Measurements from ENCODE around the gene DNMT3B.
"Not testable (repeated sequence)": the region's sequence is repeated elsewhere in the genome, so short reads cannot be mapped to it uniquely, and the experiment has no call there.

DNMT3B gene

GRCh38 chr20:32761831-32762753, at the start of gene DNMT3B:
Gene DNMT3B (plus strand): TSS chr20:32762385. CDS start chr20:32780324, 17,939 bp downstream.
- peak; percentile 84 for DNase-seq

DNA sequence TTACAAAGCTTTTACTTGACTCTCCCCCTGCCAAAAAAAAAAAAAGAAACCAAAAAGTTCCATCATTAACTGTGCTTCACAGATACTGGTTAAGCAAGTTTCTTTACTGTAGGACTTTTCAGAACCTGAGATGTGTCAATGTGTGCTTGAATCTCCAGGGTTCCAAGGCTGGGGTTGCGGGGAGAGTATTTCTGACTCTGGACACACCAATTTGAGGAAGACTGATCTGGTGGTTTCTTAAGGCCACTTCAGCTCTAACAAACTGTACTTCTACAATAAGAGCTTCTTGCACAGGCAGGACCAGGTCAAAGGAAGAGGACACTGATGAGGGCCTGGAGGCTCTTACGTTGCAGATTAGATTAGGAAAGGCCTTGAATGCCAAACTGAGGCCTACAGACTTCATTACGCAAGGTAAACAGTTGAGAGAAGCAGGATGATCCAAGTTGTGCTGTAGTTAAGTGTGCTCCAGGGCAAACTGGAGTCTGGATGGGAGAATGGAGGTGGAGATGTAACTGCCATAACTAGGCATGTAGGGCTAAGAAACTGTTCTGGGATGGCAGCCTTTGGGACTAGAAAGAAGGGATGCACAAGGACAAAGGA, 43.3 kb upstream of the DNMT3B start:
- no peak for DNase-seq

DNA sequence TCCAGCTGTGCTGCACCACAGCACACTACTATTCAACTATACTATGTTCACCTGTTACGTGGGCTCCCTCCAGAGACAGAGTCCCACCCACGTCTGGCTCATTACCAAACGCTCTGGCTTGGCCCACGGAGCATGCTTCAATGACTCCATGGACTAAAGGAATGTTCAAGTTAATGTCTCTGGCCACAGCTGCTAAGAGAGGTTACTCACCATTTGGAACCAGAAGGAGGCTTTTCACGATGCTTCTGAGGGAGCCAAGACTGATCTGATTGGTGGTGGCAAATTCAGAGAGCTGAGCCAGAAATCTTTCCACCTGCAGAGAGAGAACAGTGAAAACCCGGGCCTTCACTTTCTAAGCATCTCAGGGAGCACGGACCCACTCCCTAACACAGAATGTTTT, 34.5 kb upstream of the DNMT3B start:
- DNase-seq: no peak

GRCh38 chr20:32728435-32728834, 33.8 kb upstream of the DNMT3B start:
- not testable (repeated sequence) for DNase-seq

GRCh38 chr20:32729334-32729733, 32.9 kb upstream of the DNMT3B start:
- not testable (repeated sequence) for DNase-seq

DNA sequence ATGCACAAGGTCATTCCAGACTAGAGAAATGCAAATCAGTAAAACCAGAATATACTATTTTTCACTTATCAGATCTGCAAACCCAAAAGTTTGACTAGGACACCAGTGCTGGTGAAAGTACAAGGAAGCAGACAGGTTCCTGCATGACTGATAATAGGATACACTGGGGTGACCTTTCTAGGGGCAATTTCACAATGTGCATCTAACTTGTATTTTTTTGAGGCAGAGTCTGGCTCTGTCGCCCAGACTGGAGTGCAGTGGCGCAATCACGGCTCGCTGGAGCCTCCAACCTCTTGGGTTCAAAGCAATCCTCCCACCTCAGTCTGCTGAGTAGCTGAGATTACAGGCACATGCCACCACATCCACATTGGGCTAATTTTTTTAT, 30.3 kb upstream of the DNMT3B start:
- no peak for DNase-seq

DNA sequence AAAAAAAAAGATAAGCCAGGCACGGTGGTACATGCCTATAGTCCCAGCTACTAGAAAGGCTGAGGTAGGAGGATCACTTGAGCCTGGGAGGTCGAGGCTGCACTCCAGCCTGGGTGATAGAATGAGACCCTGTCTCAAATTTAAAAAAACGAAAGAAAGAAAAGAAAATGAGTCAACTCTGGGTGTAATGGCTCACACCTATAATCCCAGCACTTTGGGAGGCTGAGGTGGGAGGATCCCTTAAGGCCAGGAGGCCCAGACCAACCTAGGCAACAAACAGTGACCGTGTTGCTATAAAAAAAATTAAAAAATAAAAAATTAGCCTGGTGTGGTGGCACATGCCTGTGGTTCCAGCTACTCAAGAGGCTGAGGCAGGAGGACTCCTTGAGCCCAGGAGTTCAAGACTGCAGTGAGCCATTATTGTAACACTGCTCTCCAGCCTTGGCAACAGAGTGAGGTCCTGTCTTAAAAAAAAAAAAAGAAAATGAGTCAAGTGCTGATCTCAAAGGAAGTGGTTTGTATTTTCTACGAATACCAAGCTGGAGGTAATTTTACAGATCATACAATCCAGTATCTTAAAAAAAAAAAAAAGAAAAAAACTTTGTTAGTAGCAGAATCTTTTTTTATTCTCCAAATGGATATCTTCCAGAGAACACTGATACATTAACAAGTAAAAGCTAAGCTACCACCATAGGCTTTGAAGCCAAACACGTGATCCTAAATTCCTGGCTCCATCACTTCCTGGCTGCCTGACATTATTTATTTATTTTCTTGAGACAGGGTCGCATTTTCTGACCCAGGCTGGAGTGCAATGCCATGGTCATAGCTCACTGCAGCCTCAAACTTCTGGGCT, 24.6 kb upstream of the DNMT3B start:
- DNase-seq: peak; percentile 46

GRCh38 chr20:32741151-32741550, 21.0 kb upstream of the DNMT3B start:
- no peak for DNase-seq

DNA sequence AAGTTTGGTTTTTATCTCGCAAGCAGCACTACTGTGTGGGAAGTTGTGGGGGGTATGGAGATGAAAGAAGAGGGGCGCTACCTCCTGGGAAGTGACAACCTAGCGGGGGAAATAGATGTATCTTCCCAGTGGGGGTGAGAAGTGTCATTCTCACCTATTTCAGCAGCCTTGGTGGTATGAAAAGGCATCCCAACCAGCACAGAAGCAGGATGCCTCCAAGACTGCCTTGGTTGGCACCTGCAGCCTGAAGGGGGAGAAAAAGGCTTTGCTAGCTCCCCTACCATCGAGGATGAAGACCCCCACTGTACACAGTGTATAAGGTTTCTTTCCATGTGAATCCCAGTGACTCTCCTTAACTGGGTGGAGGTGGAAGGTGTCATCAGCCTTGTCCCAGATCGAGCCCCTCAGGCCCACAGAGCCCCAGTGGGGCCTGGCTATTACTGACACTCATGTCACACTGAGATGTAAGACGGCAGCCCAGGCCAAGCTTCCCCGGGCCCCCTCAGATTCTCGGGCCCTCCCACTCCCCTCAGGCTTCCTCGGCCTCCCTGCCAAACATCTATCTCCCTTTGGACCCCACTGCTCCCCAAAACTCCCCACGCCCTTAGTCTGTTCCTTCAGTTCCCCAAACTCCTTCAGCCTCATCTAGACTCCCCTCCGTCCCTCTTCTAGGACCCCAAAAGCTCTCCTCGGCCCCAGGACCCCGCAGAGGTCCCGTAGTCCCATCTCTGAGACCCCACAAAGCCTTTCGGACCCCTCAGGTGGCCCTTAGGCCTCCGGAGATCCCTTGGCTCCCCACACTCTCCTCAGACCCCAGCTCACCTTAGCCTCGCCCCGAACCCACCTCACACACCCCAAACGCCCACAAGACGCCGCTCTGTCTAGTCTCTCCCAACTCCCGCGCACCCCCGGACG, 19.6 kb upstream of the DNMT3B start:
- peak; percentile 45 for DNase-seq

- DNase-seq: peak; percentile 83
Observed at GRCh38 chr20:32743237-32744112, 18.7 kb upstream of the DNMT3B start, which contains the start of gene COMMD7. Gene COMMD7 (minus strand): TSS chr20:32743467. CDS start chr20:32743391, 76 bp downstream.

DNA sequence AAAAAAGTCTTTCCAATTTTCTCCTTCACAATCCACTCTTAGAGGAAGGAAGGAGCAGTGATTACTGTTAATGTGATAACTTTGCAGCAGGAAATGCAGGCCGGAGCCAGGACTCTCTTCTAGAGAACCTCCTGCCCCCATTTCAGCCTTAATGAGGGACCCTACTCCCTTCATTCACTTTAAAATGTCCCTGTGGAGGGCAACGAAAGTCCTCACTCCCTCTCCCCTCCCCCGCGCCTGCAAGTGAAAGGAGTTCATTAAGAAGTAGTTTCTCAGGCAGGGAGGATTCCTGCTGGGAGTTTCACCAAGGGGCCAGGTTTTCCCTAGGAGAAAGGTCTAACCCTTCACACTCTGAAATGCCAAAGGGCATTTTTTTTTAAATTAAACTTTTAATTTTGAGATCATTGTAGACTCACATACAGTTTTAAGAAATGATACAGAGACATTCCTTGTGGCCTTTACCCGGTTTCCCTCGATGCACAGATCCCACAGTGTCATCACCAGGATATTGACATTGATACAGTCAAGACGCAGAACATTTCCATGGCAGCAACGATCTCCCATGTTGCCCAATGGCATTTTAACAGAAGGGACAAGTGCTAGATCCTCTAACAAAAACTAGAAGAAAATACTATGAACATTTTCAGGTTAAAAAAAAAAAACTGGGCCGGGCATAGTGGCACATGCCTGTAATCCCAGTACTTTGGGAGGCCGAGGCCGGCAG, 12.1 kb upstream of the DNMT3B start:
- DNase-seq: no peak

- no peak for DNase-seq
Observed at GRCh38 chr20:32751293-32751692, 10.9 kb upstream of the DNMT3B start.

DNA sequence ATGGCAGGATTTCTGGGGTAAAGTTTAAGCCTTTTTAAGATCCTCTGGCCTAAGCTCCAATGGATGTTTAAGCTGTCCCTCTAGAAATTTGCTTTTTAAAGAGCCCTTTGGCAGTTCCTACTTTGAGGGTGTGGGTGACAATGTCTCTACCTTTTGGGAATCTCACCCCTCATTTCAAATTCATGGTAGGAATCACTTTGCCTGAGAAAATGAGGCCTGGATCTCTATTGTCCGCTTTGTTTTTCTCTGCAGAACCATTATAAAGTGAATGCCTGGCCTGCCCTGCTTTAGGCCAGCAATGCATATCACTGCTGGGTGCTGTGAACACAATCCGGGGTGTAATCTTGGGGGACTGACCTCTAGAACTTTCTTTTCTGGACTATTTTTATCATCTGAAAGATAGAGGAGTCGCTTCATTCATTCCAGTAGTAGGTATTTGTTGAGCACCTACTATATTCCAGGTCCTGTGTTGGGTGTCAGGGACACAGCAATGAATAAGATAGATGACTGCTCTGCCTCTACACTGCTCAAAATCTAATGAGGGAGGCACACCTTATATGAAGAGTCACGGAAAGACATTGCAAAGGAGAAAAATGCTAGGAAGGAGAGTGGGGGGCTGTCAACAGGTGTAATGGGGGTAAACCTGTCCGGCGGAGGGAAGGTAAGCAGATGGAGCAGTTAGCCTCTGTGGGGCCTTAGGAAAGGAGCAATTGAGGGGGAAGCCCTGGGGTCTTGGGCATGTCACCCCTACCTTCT, 10.3 kb upstream of the DNMT3B start:
- DNase-seq: no peak

DNA sequence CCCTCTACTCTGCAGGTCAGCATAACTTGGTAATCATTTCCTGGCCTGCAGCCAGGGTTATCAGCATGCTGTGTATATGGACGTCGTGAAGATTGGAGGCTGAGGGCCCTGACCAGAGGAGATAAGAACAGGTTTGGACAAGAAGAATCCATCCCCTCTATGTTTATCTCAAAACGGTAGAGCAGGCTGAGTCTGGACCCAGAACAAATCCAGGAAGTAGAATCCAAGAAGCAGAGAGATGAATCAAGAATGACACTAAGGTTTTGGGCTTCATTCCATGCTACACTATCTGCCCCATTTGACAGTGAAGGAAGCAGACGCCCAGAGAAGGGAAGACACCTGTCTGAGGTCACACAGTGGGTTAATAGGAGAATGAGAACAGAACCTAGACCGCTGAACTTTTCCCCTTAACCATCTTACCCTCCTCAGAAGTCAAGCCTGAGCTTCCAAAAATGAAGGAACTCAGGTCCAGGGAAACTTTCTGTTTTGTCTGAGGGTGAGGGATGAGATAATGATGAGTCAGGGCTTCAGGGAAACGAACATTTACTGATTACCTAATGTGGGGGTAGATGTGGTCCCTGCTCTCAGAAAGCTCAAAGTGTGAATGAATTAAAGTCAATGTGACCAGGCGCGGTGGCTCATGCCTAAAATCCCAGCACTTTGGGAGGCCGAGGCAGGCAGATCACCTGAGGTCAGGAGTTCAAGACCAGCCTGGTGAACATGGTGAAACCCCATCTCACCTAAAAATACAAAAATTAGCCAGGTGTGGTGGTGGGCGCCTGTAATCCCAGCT, 9.5 kb upstream of the DNMT3B start:
- DNase-seq: no peak

GRCh38 chr20:32753731-32754130, 8.5 kb upstream of the DNMT3B start:
- no peak for DNase-seq

DNA sequence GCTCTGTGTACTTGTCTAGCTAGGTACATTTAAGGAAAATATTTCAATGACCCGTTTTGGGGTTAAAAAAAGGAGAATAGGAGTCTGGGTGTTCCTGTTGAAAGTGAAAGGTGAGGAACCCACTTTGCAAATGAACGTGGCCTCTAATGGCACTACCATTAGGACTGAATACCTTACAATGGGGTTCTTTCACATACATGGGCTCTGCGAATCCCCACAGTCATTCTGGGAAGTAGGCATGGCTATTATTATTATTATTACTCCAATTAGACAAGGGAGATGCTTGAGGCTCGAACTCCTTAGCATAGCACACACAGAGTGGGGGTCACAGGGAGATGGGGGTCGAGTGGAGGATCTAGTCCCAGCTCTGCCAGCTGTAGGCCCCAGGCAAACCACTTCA, 6.0 kb upstream of the DNMT3B start:
- DNase-seq: no peak

GRCh38 chr20:32761417-32761830, 761 bp upstream of the DNMT3B start:
- DNase-seq: no peak

GRCh38 chr20:32762754-32763201, 593 bp downstream of the DNMT3B start:
- no peak for DNase-seq

Data from stimulated activated CD8-positive, alpha-beta memory T cell treated with anti-CD3 and anti-CD28 coated beads, Interleukin-4, amount 100 ng/mL, for 48 hours (primary cell).